DOHH2 (cell line): ENCODE results near the gene AP5S1.

Experiments used
- CTCF ChIP-seq: fragments of 200-600 bp; sonication (generic); IDR thresholded peaks from one replicate; pipeline ENCODE4 v1.5.1; 2014; ENCODE audit warnings: antibody characterized with exemption, mild to moderate bottlenecking, low read depth, low read length; ENCODE audit not compliant: poor library complexity, severe bottlenecking
- EZH2phosphoT487 ChIP-seq: fragments of 200-600 bp; sonication (generic); IDR thresholded peaks from 2 replicates; pipeline ENCODE4 v1.6.1; 2017; ENCODE audit warnings: borderline replicate concordance, mild to moderate bottlenecking, antibody characterized with exemption, low read length, moderate library complexity, mixed read lengths

- TF ChIP-seq CTCF (no peak), EZH2phosphoT487 (no peak)
These were observed 48.7 kb upstream of the AP5S1 start for GRCh38 chr20:3771552-3772058.
